Measurements from ENCODE around the gene HIPK2.

HIPK2 gene

DNA sequence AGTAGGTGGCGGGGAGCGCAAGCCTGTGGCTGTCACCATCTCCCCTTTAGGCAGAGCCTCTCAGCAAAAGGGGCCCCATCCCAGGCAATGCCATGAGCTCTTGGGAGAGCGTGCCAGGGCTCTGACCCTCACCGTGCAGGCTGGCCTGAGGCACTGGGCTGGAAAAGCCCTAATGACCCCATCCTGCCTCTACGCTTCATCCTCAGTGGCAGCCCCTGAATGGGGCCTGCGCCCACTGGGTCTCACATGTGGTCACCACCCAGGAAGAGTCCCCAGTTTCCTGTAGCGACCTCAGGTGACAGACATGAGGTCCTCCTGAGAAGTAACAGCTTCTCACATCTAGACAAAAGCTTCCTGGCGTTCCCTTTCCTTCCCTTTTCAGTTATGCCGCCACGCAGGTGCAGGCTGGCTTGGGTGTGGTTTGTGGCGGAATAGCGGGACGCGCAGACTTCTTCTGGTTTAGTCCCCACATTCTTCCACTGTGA, 195.1 kb downstream of the HIPK2 start:
- Histone ChIP-seq H3K36me3 (ENCODE audit: insufficient read depth, low read length) (peaks cover 28% of the 10 kb centered on the region; the same call in 1 of the 2 replicates), H3K4me1 (ENCODE audit: insufficient read depth, low read length, poor library complexity, severe bottlenecking) (peaks cover 12% of the 10 kb centered on the region), H3K4me2 (ENCODE audit: low read depth, low read length, poor library complexity, severe bottlenecking) (no peak overlapping the region), H3K4me3 (ENCODE audit: low read length, poor library complexity, severe bottlenecking) (no peak overlapping the region), H2AFZ (ENCODE audit: low read length) (no peak overlapping the region), H3K9me2 (replicated peaks; ENCODE audit: low read depth, low read length) (no peaks in the 10 kb centered on the region), H3K9ac (ENCODE audit: low read depth, low read length, poor library complexity, severe bottlenecking) (no peak overlapping the region), H3K9me3 (ENCODE audit: insufficient read depth, low read depth, low read length) (no peaks in the 10 kb centered on the region), H3K79me2 (ENCODE audit: insufficient read depth, low read length) (no peaks in the 10 kb centered on the region), H3F3A (ENCODE audit: low read depth) (no peaks in the 10 kb centered on the region), H3K27me3 (ENCODE audit: insufficient read depth, low read length, poor library complexity, severe bottlenecking) (no peaks in the 10 kb centered on the region), H4K20me1 (ENCODE audit: insufficient read depth, low read length, poor library complexity, severe bottlenecking) (no peaks in the 10 kb centered on the region)
- TF ChIP-seq, protein P1, sequence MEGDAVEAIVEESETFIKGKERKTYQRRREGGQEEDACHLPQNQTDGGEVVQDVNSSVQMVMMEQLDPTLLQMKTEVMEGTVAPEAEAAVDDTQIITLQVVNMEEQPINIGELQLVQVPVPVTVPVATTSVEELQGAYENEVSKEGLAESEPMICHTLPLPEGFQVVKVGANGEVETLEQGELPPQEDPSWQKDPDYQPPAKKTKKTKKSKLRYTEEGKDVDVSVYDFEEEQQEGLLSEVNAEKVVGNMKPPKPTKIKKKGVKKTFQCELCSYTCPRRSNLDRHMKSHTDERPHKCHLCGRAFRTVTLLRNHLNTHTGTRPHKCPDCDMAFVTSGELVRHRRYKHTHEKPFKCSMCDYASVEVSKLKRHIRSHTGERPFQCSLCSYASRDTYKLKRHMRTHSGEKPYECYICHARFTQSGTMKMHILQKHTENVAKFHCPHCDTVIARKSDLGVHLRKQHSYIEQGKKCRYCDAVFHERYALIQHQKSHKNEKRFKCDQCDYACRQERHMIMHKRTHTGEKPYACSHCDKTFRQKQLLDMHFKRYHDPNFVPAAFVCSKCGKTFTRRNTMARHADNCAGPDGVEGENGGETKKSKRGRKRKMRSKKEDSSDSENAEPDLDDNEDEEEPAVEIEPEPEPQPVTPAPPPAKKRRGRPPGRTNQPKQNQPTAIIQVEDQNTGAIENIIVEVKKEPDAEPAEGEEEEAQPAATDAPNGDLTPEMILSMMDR (conservative IDR thresholded peaks at IDR 0.05; ENCODE audit: low read length): no peak
- TF ChIP-seq EZH2phosphoT487 (IDR thresholded peaks at IDR 0.05; ENCODE audit: borderline replicate concordance): no peak

DNA sequence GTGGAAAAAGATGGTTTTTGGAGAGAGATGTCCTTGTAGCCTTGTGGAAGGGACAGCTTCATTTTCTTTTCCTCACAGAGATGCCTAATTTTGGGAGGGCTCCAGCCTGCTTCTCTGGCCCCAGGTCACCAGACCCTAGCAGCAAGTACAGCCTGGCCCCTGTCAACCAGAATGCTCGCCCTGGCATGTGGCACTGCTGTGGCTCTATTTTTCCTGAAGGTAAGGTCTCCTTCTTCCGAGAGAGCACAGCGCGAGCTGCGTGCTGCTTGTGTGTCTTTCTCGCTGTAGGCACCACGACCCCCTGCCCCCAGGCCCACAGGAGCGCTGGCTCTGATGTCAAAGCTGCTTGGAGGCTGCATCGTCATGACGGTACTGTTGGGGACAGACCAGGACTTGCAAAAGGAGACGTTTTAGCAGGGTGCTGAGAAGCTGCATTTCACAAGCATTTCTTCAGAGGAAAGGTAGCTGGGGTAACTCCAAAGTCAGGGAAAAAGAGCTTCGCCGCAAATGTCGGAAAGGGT, 195.6 kb downstream of the HIPK2 start:
- Histone ChIP-seq H3K36me3 (ENCODE audit: insufficient read depth, low read length) (peaks cover 28% of the 10 kb centered on the region; the same call in 1 of the 2 replicates), H2AFZ (ENCODE audit: low read length) (no peak overlapping the region), H3K9ac (ENCODE audit: low read depth, low read length, poor library complexity, severe bottlenecking) (no peak overlapping the region), H3K27me3 (ENCODE audit: insufficient read depth, low read length, poor library complexity, severe bottlenecking) (no peaks in the 10 kb centered on the region), H3K9me3 (ENCODE audit: insufficient read depth, low read depth, low read length) (no peaks in the 10 kb centered on the region), H3K4me2 (ENCODE audit: low read depth, low read length, poor library complexity, severe bottlenecking) (no peak overlapping the region), H3K9me2 (replicated peaks; ENCODE audit: low read depth, low read length) (no peaks in the 10 kb centered on the region), H3K4me3 (ENCODE audit: low read length, poor library complexity, severe bottlenecking) (no peak overlapping the region), H3K79me2 (ENCODE audit: insufficient read depth, low read length) (no peaks in the 10 kb centered on the region), H3K4me1 (ENCODE audit: insufficient read depth, low read length, poor library complexity, severe bottlenecking) (peaks cover 12% of the 10 kb centered on the region), H4K20me1 (ENCODE audit: insufficient read depth, low read length, poor library complexity, severe bottlenecking) (no peaks in the 10 kb centered on the region), H3F3A (ENCODE audit: low read depth) (no peaks in the 10 kb centered on the region)
- TF ChIP-seq, protein P1 (conservative IDR thresholded peaks at IDR 0.05; ENCODE audit: low read length): no peak
- TF ChIP-seq EZH2phosphoT487 (IDR thresholded peaks at IDR 0.05; ENCODE audit: borderline replicate concordance): no peak

DNA sequence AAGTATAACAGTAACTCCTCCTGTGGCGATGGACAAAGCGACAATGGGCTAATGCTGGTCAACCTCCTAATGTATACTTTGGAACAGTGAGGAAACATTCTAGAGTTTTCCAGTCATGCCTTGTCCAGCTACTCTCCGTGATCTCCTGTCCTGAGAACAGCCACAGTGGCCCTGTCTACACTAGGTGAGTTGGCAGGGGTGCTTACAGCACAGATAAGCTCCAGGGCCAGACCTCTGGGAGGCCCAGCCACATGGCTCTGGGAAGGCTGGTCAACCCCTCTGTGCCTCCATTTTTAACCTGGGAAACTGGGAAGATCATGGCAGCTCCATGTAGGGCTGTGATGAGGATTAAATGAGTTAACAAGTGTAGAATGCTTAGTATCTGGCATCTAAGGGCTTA, 197.4 kb downstream of the HIPK2 start:
- Histone ChIP-seq H3F3A (ENCODE audit: low read depth) (no peaks in the 10 kb centered on the region), H3K4me1 (ENCODE audit: insufficient read depth, low read length, poor library complexity, severe bottlenecking) (peaks cover 12% of the 10 kb centered on the region), H4K20me1 (ENCODE audit: insufficient read depth, low read length, poor library complexity, severe bottlenecking) (no peaks in the 10 kb centered on the region), H2AFZ (ENCODE audit: low read length) (no peak overlapping the region), H3K79me2 (ENCODE audit: insufficient read depth, low read length) (no peaks in the 10 kb centered on the region), H3K9me2 (replicated peaks; ENCODE audit: low read depth, low read length) (no peaks in the 10 kb centered on the region), H3K36me3 (ENCODE audit: insufficient read depth, low read length) (peaks cover 28% of the 10 kb centered on the region; the same call in 1 of the 2 replicates), H3K4me3 (ENCODE audit: low read length, poor library complexity, severe bottlenecking) (no peak overlapping the region), H3K27me3 (ENCODE audit: insufficient read depth, low read length, poor library complexity, severe bottlenecking) (no peaks in the 10 kb centered on the region), H3K9ac (ENCODE audit: low read depth, low read length, poor library complexity, severe bottlenecking) (no peak overlapping the region), H3K4me2 (ENCODE audit: low read depth, low read length, poor library complexity, severe bottlenecking) (no peak overlapping the region), H3K9me3 (ENCODE audit: insufficient read depth, low read depth, low read length) (no peaks in the 10 kb centered on the region)
- TF ChIP-seq, protein P1 (conservative IDR thresholded peaks at IDR 0.05; ENCODE audit: low read length): no peak
- TF ChIP-seq EZH2phosphoT487 (IDR thresholded peaks at IDR 0.05; ENCODE audit: borderline replicate concordance): no peak
